ENCODE measurements around the gene INPP5D.

GRCh38 chr2:233125455-233126065, 65.4 kb downstream of the INPP5D start:
- TF ChIP-seq CTCF (IDR thresholded peaks at IDR 0.05; ENCODE audit: insufficient read depth, low read length) (no peak), REST (IDR thresholded peaks at IDR 0.05; ENCODE audit: insufficient replicate concordance, low read depth) (no peak), SPI1 (IDR thresholded peaks at IDR 0.05; ENCODE audit: borderline replicate concordance, low read depth) (no peak), POLR2AphosphoS5 (IDR thresholded peaks at IDR 0.05; ENCODE audit: low read depth) (no peak), GABPA (IDR thresholded peaks at IDR 0.05; ENCODE audit: low read depth) (no peak)

Data from HL-60 (cell line).